HepG2 (cell line): ENCODE measurements around the gene COL9A3. TPM values are rescaled to one million over a fixed set of nuclear protein-coding genes. Genes with fewer than 3 reads are reported as not detected.

Source experiments
- CBFB ChIP-seq: sonication (generic); formaldehyde crosslinking; IDR thresholded peaks from 2 replicates; pipeline ENCODE4 v1.4.0; 2020; ENCODE audit warnings: missing genetic modification reagents
- CREBL2 ChIP-seq: sonication (generic); formaldehyde crosslinking; IDR thresholded peaks from 2 replicates; pipeline ENCODE4 v1.8.1; 2023; ENCODE audit warnings: missing genetic modification reagents, mild to moderate bottlenecking, borderline replicate concordance
- DDIT3 ChIP-seq: sonication (generic); formaldehyde crosslinking; IDR thresholded peaks from 2 replicates; pipeline ENCODE4 v1.4.0; 2020; ENCODE audit warnings: mild to moderate bottlenecking, missing genetic modification reagents
- EZH2 ChIP-seq: conservative IDR thresholded peaks from 2 replicates; pipeline ENCODE4 v1.6.1; 2012; ENCODE audit warnings: mild to moderate bottlenecking, low read depth, low read length, moderate library complexity
- GATAD2A ChIP-seq: IDR thresholded peaks from 2 replicates; pipeline ENCODE4 v1.6.1; 2016
- HOXA7 ChIP-seq: sonication (generic); formaldehyde crosslinking; IDR thresholded peaks from 2 replicates; pipeline ENCODE4 v1.8.1; 2022; ENCODE audit warnings: mild to moderate bottlenecking, missing genetic modification reagents, moderate library complexity
- MATR3 ChIP-seq: sonication (generic); formaldehyde crosslinking; IDR thresholded peaks from 2 replicates; pipeline ENCODE4 v1.4.0; 2020; ENCODE audit warnings: missing genetic modification reagents
- NFATC3 ChIP-seq: sonication (generic); formaldehyde crosslinking; IDR thresholded peaks from 2 replicates; pipeline ENCODE4 v1.5.1; 2020; ENCODE audit warnings: mild to moderate bottlenecking, missing genetic modification reagents
- RERE ChIP-seq: IDR thresholded peaks from 2 replicates; pipeline ENCODE4 v1.6.1; 2016; ENCODE audit warnings: low read depth, missing genetic modification reagents, missing compliant biosample characterization
- RFX1 ChIP-seq: fragments of 450-650 bp; IDR thresholded peaks from 2 replicates; pipeline ENCODE4 v1.6.1; 2017
- RNF2 ChIP-seq: fragments of 450-650 bp; conservative IDR thresholded peaks from 2 replicates; pipeline ENCODE4 v1.6.1; 2016; ENCODE audit warnings: low read depth
- ZNF549 ChIP-seq: sonication (generic); formaldehyde crosslinking; IDR thresholded peaks from 2 replicates; pipeline ENCODE4 v1.5.0; 2020; ENCODE audit warnings: missing genetic modification reagents
- ZNF550 ChIP-seq: sonication (generic); formaldehyde crosslinking; IDR thresholded peaks from 2 replicates; pipeline ENCODE4 v1.4.0; 2020; ENCODE audit warnings: mild to moderate bottlenecking, missing genetic modification reagents, borderline replicate concordance
- ZNF577 ChIP-seq: sonication (generic); formaldehyde crosslinking; IDR thresholded peaks from 2 replicates; pipeline ENCODE4 v1.4.0; 2020; ENCODE audit warnings: mild to moderate bottlenecking, low read depth, missing genetic modification reagents, borderline replicate concordance
- ZNF782 ChIP-seq: sonication (generic); formaldehyde crosslinking; IDR thresholded peaks from 2 replicates; pipeline ENCODE4 v1.4.0; 2020; ENCODE audit warnings: missing genetic modification reagents, mild to moderate bottlenecking, borderline replicate concordance
- ZSCAN9 ChIP-seq: IDR thresholded peaks from 2 replicates; pipeline ENCODE4 v1.6.1; 2016; ENCODE audit warnings: borderline replicate concordance
- polyA plus RNA-seq, 8 experiments: library from polyadenylated mRNA; depleted of rRNA in 3 of 8; stranded (reverse) in 7 of 8; unstranded in 1 of 8; fragments of >200 nt; fragmentation: Illumina TruSeq in 4 of 8; extraction: Trizol in 4 of 8; gene quantifications; 2 replicates each; pipeline versions ENCODE4 v1.2.1 to v1.2.3, GENCODE V29; 2011 to 2016; ENCODE audit warnings: low read depth in 4 of 8, missing spikeins in 1 of 8, mixed read lengths in 1 of 8; ENCODE audit not compliant: insufficient read depth in 1 of 8
- total RNA-seq, 5 experiments: library from RNA; depleted of rRNA; stranded (reverse); fragments of >200 nt; fragmentation: Illumina TruSeq; extraction: Trizol; gene quantifications; 2 replicates each; pipeline ENCODE4 v1.2.3, GENCODE V29; 2016; ENCODE audit warnings: low read depth in 1 of 5
- TF ChIP-seq, protein P1 (sequence below): sonication (generic); formaldehyde crosslinking; IDR thresholded peaks from 2 replicates; pipeline ENCODE4 v1.4.0; 2020; ENCODE audit warnings: missing genetic modification reagents, low read depth, mild to moderate bottlenecking, borderline replicate concordance
- TF ChIP-seq, protein P2 (sequence below): IDR thresholded peaks from 2 replicates; pipeline ENCODE4 v1.6.1; 2016; ENCODE audit warnings: missing biosample characterization, missing genetic modification reagents, low read depth
- TF ChIP-seq, protein P3 (sequence below): sonication (generic); formaldehyde crosslinking; IDR thresholded peaks from 2 replicates; pipeline ENCODE4 v1.5.1; 2020; ENCODE audit warnings: missing genetic modification reagents, mild to moderate bottlenecking, borderline replicate concordance

COL9A3 gene
- total and polyA plus RNA-seq, 2 of the 13 experiments (the other 11 are each of a cell fraction or from before 2014, with no cell fraction given): 155 to 204 TPM

GRCh38 chr20:62794007-62794724 is 22.7 kb upstream of the COL9A3 start (continued):
- TF ChIP-seq NFATC3 (CRISPR knock-in tag): no peak; the same call in 1 of the 2 replicates
- no peak for TF ChIP-seq DDIT3 (CRISPR knock-in tag)
- TF ChIP-seq RERE (CRISPR knock-in tag): peak; percentile 6; the same call in 1 of the 2 replicates
- TF ChIP-seq, protein P1, sequence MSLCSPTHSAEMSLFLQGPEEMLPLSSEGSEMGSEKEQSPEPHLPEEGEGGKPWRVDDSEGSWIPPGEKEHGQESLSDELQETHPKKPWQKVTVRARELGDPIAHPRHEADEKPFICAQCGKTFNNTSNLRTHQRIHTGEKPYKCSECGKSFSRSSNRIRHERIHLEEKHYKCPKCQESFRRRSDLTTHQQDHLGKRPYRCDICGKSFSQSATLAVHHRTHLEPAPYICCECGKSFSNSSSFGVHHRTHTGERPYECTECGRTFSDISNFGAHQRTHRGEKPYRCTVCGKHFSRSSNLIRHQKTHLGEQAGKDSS (CRISPR knock-in tag): peak; percentile 84; the same call in 1 of the 2 replicates
- peak; percentile 89 for TF ChIP-seq ZNF782 (CRISPR knock-in tag)
- no peak for TF ChIP-seq ZNF577
- no peak for TF ChIP-seq MATR3 (CRISPR knock-in tag)
- TF ChIP-seq EZH2: no peak
- no peak for TF ChIP-seq GATAD2A (CRISPR knock-in tag)
- TF ChIP-seq HOXA7 (CRISPR knock-in tag): no peak
- TF ChIP-seq ZNF550 (CRISPR knock-in tag): no peak
- no peak for TF ChIP-seq RFX1
- TF ChIP-seq, protein P2, sequence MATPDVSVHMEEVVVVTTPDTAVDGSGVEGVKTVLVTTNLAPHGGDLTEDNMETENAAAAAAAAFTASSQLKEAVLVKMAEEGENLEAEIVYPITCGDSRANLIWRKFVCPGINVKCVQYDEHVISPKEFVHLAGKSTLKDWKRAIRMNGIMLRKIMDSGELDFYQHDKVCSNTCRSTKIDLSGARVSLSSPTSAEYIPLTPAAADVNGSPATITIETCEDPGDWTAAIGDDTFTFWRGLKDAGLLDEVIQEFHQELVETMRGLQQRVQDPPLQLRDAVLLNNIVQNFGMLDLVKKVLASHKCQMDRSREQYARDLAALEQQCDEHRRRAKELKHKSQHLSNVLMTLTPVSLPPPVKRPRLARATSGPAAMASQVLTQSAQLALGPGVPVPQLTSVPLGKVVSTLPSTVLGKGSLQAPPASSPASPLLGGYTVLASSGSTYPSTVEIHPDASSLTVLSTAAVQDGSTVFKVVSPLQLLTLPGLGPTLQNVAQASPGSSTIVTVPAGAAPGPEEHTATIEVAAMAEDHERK (CRISPR knock-in tag): no peak
- TF ChIP-seq RNF2: 0 out of 2 replicates have a peak, but pooled peaks have one; percentile 16
- TF ChIP-seq CBFB: peak; percentile 74
- TF ChIP-seq CREBL2 (CRISPR knock-in tag): no peak
- TF ChIP-seq ZNF549: no peak
- no peak; the same call in 1 of the 2 replicates for TF ChIP-seq ZSCAN9 (CRISPR knock-in tag)
- TF ChIP-seq, protein P3, sequence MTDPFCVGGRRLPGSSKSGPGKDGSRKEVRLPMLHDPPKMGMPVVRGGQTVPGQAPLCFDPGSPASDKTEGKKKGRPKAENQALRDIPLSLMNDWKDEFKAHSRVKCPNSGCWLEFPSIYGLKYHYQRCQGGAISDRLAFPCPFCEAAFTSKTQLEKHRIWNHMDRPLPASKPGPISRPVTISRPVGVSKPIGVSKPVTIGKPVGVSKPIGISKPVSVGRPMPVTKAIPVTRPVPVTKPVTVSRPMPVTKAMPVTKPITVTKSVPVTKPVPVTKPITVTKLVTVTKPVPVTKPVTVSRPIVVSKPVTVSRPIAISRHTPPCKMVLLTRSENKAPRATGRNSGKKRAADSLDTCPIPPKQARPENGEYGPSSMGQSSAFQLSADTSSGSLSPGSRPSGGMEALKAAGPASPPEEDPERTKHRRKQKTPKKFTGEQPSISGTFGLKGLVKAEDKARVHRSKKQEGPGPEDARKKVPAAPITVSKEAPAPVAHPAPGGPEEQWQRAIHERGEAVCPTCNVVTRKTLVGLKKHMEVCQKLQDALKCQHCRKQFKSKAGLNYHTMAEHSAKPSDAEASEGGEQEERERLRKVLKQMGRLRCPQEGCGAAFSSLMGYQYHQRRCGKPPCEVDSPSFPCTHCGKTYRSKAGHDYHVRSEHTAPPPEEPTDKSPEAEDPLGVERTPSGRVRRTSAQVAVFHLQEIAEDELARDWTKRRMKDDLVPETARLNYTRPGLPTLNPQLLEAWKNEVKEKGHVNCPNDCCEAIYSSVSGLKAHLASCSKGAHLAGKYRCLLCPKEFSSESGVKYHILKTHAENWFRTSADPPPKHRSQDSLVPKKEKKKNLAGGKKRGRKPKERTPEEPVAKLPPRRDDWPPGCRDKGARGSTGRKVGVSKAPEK: no peak
